SKM-1 (cell line): ENCODE results near the gene USH2A.
A peak's percentile ranks its signal among the peaks of the same experiment; 100 is the strongest.

Source experiments
- DNase-seq: peaks from one replicate; lab custom pipeline; 2025; ENCODE audit not compliant: unreplicated experiment; lab: John Stamatoyannopoulos, UW

Gene USH2A

GRCh38 chr1:215986401-215986800, 436.8 kb downstream of the USH2A start:
- no peak for DNase-seq

GRCh38 chr1:215983680-215984079, 439.6 kb downstream of the USH2A start:
- DNase-seq, result no peak

- no peak for DNase-seq
These were observed 451.3 kb downstream of the USH2A start for GRCh38 chr1:215971793-215972441.

- no peak for DNase-seq
These were observed 452.8 kb downstream of the USH2A start for GRCh38 chr1:215970406-215970805.

- no peak for DNase-seq
These were observed 459.6 kb downstream of the USH2A start for GRCh38 chr1:215963621-215964020.

- no peak for DNase-seq
These were observed 460.2 kb downstream of the USH2A start for GRCh38 chr1:215963040-215963439.

- no peak for DNase-seq
These were observed 464.4 kb downstream of the USH2A start for GRCh38 chr1:215958841-215959240.

- DNase-seq, result no peak
These were observed 465.6 kb downstream of the USH2A start for GRCh38 chr1:215957663-215958062.

GRCh38 chr1:215932558-215932957, 490.7 kb downstream of the USH2A start:
- no peak for DNase-seq

GRCh38 chr1:215926670-215927069, 496.6 kb downstream of the USH2A start:
- DNase-seq, result no peak

- DNase-seq, result no peak
These were observed 500.0 kb downstream of the USH2A start for GRCh38 chr1:215923129-215923824.

- DNase-seq, result no peak
These were observed 511.8 kb downstream of the USH2A start for GRCh38 chr1:215911406-215911968.

GRCh38 chr1:215905493-215906115, 517.6 kb downstream of the USH2A start:
- no peak for DNase-seq

GRCh38 chr1:215900684-215901083, 522.6 kb downstream of the USH2A start:
- DNase-seq, result no peak

- DNase-seq, result no peak
These were observed 523.3 kb downstream of the USH2A start for GRCh38 chr1:215899901-215900300.

GRCh38 chr1:215895893-215896292, 527.4 kb downstream of the USH2A start:
- DNase-seq, result no peak

GRCh38 chr1:215895276-215895675, 528.0 kb downstream of the USH2A start:
- peak; percentile 78 for DNase-seq

- DNase-seq, result no peak
These were observed 528.6 kb downstream of the USH2A start for GRCh38 chr1:215894617-215895016.

- no peak for DNase-seq
These were observed 531.8 kb downstream of the USH2A start for GRCh38 chr1:215891266-215892057.

GRCh38 chr1:215890438-215890837, 532.8 kb downstream of the USH2A start:
- DNase-seq, result no peak

- no peak for DNase-seq
These were observed 533.4 kb downstream of the USH2A start for GRCh38 chr1:215889871-215890270.
